Activated CD8-positive, alpha-beta memory T cell treated with anti-CD3 and anti-CD28 coated beads, Interleukin-2, amount 50 U/mL, for 1 hour (primary cell): ENCODE data around the gene ENTPD7.

ENCODE experiments used
- DNase-seq: peaks from one replicate; pipeline ENCODE4 v3.0.0-alpha.2; 2020; ENCODE audit errors: extremely low read depth

Gene ENTPD7

DNA sequence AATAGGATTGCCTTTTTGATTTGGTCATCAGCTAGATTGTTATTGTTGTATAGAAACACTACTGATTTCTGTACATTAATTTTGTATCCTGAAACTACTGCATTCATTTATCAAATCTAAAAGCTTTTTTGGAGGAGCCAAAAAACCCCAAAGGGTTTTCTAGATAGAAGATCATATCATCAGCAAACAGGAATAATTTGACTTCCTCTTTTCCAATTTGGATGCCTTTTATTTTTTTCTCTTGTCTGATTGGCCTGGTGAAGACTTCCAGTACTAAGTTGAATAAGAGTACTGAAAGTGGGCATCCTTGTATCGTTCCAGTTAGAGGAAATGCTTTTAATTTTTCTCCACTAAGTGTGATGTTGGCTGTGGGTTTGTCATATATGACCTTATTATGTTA lies 10.6 kb upstream of the ENTPD7 start:
- no peak for DNase-seq

DNA sequence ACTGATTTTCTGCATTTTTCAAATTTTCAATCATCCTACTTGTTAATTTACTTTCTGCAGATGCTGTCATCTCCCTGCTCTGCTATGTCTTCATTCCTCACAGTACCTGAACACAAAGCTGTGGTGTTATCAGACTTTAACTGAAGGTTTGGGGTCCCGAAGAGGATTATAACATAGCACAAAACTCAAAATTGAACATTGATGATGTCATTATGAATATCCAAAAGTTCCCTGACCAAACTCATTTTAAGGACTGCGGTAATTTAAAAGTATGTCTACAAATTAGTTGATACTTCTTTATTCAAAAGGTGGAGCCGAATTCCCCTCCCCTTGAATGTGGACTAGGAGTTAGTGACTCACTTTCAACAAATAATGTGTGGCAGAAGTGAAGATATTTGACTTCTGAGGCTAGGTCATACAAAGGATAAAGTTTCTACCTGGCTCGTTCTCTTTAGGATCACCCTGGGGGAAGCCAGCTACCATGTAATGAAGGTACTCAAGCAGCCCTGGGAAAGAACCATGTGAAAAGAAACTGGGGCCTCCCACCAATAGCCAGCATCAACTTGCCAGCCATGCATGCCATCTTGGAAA lies 6.4 kb upstream of the ENTPD7 start:
- DNase-seq: no peak

DNA sequence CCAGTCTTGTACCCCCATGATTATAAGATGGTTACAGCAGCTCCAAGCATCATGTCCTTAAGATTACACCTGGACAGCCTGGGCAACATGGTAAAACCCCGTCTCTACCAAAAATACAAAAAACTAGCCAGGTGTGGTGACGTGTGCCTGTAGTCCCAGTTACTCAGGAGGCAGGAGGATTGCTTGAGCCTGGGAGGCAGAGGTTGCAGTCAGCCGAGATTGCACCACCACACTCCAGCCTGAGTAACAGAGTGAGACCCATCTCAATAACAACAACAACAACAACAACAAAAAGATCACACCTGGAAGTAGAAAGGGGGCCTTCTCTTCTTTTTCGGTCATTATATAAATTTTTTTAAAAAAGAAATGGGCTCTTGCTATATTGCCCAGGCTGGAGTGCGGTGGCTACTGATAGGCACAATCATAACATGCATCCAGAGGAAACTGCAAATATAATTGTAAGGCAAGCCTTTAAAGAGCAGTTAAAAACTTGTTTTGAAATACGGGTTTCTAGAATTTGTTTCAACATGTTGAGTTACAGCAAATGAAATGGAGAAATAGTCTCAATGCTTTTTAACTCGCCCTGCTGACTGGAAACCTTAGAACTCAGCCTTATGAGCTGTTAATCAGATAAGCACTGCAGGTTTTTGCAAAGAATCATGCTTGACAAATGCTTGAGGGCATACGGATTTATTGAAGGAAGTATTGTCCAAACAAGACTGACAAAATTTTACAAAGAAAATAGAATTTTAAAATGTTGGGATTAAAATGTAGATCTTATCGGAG lies 4.7 kb upstream of the ENTPD7 start:
- no peak for DNase-seq

DNA sequence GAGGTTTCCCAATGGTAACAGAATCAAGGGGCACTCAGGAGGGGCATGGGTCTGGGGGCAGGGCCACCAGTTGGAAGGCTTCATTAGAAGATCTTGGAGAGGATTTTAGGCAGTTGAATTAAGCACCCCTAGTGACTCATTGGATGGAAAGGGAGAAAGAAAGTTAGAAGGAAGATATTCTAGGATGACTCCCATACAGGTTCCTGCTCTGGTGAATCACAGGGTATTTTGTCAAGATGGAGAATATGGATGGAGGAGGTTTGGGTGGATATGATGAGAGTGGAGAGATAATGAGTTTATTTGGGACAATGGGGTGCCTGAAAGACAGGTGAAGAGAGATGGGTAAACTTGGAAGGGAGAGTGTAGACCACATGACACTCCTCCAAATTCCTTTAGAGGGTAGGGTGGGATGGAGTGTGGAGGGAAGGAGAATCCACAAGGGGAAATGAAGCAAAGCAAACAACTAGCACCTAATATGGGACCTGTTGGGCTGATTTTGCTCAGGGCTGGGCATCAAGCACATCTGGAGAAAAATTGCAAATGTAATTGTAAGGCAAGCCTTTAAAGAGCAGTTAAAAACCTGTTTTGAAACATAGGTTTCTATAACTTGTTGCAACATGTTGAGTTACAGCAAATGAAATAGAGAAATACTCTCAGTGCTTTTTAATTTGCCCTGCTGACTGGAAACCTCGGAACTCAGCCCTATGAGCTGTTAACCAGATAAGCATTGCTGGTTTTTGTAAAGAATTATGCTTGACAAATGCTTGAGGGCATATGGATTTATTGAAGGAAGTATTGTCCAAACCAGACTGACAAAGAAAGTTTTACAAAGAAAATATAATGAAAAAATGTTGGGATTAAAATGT lies 2.9 kb upstream of the ENTPD7 start:
- no peak for DNase-seq

DNA sequence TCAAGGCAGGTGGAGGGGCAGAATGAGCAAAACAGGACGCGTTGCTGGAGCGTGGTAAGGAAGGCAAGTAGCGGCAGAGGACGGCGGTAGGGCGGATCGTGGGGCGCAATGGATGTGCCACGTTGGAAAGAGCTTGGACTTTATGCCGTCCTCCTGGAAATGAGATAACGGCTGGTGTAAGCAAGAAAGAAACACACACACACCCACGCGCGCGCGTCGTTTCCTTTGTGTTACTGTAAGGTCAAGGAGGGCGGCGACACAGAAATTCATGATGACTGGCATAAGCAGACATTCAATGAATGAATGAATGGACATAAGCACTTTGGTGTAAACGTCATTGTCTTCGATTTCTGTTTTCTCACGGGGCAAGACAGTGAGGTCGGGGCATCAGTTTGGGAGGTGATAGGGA lies 683 bp upstream of the ENTPD7 start:
- DNase-seq: no peak

DNA sequence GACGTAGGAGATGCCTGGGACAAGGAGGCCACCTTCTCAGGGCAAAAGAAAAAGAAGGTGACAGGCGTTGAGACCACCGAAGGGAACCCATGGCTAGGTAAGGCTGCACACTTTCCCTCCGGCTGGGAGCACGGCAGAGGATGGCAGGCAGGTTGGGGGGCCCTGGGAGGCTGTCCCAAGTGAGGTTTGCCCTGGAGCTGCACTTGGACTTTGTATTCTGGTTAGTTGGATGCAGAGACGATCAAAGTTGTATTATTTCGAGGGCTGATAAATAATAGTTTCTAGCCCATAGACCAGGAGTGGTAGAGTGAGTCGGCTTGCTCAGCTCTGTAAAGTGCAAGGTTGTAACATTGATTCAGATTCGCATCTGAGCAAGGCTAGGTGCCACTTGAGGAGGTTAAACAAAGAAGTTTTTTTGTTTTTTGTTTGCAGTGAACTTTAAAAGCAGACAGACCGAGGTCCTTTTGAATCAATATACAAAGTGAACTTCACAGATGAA lies 608 bp downstream of the ENTPD7 start:
- no peak for DNase-seq

DNA sequence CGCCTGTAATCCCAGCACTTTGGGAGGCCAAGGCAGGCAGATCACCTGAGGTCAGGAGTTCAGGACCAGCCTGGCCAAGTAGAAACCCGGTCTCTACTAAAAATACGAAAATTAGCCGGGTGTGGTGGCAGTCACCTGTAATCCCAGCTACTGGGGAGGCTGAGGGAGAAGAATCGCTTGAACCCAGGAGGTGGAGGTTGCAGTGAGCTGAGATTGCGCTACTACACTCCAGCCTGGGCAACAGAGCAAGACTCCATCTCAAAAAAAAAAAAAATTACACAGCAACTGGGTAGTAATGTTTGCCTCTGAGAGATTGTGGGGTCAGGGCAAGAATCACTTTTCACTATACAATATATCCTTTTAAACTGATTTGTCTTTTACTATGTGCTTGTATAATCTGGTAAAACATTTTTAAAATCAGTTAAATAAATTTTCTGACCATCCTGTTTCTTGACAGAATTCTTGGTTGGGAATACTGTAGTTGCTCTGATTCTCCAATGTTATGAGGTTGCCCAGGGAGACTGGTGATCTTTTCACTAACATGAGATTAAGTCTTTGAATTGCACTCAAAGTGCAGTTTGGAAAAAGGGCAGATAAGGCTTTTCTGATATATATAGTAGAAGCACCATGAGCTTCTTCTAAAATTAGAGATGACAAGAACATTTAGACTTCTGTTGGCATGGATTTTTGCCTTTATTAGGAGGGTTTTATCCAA lies 1.5 kb downstream of the ENTPD7 start:
- no peak for DNase-seq

DNA sequence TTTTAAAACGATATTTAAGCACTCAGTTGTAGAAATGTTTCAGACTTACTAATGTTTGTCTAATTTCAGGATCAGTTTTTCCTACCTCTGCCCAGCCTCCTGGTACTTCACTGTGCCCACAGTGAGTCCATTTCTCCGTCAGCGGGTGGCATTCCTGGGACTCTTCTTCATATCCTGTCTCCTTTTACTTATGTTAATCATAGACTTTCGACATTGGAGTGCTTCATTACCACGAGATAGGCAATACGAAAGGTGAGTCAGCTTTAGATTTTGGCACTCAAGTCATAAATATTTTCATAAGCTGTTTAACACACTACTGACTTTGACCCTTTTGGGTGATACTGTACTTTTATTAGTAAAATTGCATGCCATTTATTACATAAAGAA lies 2.1 kb downstream of the ENTPD7 start:
- DNase-seq: no peak

DNA sequence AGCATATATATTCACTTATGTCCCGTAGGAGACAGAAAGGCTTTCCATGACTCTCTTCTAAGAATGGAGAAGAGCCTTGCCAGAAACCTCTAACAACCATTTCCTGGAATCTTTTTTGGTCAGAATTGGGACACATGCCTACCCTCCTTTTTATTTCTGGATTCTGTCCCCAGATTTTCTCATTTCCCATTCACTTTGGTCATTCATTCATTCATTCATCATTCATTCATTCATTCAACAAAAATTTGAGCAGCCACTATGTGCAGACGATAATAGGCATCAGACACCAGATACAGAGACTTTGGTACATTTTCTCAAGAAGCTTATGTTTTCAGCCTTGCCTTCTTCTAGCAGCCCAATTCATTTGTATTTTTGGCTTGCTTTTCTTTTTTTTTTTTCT lies 6.0 kb downstream of the ENTPD7 start:
- no peak for DNase-seq

DNA sequence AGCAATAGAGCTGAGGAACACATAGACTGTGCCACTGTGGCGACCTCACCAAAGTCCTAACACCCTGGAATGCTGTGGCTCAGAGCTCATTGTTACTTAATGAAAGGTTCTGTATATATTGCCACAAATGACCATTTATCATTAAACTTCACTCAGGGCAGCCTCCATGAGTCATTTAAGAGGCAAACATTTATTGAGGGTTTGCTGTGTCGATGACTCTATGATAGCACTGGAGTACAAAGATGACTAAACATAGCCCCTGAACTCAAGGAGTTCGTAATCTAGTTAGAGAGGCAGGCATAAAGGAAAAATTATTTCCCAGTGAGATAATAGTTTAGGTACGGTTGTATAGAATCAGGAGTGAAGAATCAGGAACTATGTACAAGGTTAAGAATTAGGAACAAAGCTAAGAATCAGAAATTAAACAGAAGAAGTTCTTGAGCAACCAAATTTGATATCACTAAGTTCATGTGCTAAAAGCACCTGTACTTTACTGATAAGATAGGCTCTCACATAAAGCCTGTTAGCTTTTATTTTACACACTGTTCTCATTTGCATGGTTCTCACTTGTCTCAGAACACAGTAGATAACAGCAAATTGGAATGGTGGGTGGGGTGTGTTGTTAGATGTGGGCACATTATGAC lies 7.9 kb downstream of the ENTPD7 start:
- DNase-seq: no peak

DNA sequence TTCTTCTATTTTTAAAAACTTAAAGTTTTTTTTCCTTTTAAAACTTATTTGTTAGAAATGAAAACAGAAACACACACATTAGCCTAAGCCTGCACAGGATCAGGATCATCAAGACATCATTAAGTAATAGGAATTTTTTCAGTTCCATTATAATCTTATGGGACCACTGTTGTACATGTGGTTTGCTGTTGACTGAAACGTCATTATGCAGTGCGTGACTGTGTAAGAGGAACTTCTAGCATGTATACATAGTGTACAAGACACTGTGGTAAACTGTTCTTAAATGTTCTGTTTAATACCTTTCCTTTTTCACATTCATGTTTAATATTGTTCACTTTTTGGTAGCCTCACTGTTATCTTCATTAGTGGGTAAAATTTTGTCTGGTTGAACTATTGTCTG lies 12.1 kb downstream of the ENTPD7 start:
- DNase-seq: no peak

DNA sequence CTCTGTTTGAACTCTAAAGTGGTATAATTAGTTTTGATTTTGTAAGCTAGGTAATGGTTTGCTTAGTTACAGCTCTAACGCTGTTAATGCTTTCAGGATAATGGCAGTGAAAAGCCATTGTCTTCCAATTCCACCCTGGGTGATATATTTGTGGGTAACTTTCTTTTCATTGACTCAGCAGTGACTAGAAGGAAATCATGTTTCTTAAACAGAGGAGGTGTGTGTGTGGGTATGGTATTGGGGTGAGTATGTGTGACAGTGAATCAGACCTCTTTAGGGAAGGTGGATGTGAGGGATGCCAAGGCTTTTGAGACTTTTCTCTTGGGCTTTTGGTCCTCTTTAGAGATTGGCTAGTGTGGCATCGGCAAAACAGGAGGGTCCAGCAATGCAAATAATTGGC lies 13.6 kb downstream of the ENTPD7 start:
- no peak for DNase-seq

DNA sequence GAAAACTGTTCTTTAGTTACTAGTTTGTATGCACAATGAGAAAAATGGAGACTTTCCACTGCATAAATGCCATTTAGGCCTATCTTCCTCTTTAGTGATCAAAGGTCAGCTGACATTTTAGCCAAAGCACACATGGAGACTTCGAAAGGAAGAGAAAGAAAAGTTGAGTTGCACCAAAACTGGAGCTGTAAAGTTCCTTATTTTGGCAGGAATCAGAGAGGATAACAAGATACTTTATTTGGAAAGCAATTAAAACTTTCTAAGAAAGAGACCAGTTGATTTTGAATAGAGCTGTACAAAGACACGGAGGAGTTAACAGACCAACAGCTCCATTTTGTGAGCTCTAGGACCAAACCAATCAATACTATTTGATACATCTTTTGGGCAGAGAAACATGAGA lies 14.2 kb downstream of the ENTPD7 start:
- DNase-seq: no peak

DNA sequence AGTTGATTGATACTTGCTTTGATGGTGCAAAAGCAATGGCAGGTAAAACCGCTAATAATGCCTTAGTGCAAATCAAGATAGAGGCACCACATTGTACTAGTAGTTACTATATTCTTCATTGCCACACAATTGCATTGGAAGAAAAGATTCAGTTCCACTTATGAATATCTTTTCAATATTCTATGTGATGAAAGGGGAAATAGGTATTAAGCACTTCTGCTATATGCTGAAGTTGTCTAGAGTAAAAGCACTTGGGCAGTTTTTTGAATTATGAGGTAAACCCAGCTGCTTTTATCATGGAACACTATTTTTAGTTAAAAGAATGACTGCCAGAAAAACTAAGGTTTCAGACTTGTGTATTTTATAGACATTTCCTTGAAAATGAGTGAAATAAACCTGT lies 15.5 kb downstream of the ENTPD7 start:
- no peak for DNase-seq

DNA sequence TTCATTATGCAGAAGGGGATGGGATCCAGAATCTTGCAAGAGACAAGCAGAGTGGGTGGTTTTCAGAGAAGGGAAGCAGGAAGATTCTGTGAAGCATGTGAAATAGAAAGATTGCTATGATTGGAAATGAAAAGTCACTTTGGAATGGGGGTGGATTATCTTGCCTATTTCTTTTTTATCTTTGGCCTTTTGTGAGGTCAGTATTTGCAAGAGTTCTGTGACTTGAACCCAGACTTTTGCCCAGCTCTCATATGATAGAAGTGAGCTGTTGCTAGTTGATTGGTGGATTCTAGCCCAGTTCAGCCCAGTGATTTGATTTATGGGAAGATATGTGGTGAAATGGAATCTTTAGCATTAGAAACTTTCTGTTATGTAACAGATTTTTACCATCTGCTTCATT lies 17.1 kb downstream of the ENTPD7 start:
- no peak for DNase-seq

DNA sequence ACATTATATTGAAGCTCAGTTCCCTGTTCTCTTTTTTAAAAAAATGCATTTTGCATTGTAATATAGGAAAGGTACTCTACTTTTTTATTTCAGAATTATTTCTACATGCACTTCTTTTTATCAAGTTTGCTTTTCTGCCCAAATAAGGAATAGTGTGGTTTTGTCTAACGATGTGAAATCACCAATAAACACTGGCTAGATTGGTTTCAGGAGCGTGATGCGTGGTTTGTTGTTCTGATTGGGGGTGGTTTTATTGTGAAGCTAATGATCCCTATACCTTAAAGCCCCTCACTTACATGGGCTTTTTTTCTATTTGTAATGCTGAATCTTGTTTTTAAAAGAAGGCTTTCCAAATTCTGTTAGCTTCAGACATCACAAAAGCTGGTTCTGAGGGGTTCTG lies 17.6 kb downstream of the ENTPD7 start:
- no peak for DNase-seq

DNA sequence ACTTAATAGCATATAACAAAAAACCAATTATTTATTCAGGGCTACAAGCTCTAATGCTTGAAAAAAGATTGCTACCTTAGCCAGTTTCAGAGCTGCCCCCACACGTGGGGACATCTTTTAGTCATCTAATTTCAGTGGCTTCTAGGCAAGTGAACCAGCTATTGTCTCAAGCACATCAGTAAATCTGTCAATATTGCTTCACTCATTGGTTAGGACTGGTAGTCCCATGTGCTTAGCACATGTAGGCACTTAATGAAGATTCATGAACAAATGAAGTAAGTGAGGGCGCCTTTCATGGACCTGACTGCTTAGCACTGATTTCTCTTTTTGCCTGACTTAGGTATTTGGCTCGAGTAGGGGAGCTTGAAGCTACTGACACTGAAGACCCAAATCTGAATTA lies 19.6 kb downstream of the ENTPD7 start:
- no peak for DNase-seq

DNA sequence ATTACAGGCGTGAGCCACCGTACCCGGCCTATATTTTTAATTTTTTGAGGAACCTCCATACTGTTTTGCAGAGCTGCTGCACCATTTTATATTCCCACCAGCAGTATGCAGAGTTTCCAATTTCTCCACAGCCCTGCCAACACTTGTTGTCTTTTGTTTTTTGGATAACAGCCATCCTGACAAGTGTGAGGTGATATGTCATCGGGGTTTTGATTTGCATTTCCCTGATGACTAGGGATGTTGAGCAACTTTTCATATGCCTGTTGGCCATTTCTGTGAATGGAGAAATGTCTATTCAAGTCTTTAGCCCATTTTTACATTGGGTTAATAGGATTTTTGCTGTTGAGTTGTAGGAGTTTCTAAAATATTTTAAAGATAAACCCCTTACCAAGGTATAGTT lies 22.2 kb downstream of the ENTPD7 start:
- no peak for DNase-seq

DNA sequence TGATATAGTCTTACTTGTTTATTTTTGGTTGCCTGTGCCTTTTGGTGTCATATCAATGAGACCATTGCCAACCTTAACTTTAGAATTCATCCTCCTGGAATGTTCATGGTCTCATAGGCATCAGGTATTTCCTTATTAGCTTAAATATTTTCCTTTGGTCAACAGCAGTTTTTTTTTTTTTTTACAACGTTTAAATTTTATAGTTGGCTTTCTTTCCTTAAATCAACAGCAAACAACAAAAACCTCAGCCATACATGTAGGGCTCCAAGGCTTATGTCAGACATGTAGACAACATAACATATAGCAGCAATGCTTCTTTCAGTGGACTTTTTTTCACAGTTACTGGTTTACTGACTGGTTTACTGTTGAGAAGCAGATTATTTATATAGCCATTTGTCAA lies 22.7 kb downstream of the ENTPD7 start:
- no peak for DNase-seq

DNA sequence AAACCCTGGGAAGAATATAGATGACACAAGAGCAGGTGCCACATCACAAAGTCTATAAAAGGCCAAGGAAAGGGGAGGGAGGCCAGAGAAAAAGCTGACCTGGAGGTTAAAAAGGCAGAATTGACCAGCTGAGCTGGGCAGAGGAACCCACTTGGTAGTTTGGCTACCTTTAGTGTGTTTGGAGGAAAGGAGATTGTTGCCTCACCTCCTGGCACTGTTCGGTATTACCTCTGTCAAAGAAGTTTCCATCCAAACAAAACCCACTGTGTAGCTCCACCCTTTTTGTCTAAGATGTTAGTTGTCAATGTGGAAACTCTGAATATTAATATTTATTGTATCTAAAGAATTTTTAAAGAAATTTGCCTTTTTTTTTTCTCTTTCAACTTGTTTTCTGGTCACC lies 23.4 kb downstream of the ENTPD7 start:
- no peak for DNase-seq

DNA sequence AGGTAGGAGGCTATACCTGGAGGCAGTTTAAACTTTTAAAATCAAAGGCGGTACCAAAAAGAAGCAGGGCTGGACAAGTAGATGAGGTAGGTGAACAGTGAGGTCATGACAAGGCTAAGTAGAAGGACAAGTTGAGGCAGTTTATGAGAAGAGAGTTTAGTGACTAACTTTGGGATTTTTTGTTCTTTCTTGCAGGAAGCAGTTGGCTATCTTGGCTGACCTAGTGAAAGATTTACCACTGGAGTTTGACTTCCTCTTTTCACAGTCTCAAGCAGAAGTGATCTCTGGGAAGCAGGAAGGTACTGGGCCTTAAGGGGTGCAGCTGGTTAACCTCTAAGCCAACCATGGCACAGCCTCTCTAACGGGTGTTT lies 26.3 kb downstream of the ENTPD7 start:
- DNase-seq: no peak

DNA sequence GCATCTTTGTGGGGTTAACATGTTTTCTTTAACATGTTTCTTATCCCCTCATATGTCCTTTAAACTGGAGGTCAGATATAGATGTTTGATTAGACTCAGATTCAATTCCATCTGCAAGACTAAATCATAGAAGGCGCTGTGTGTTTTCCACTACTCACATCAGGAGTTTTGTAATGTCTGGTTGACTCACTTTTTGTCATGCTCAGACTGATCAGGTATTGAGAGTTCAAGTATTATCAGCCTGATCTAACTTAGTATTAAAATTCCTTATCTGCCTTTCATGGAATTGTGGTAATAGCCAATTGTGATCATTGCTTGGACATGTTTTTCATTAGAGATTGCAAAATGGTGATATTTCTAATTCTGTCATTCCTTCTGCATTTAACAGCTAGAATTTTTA lies 30.2 kb downstream of the ENTPD7 start:
- no peak for DNase-seq
